Breast epithelium (tissue), 3 donors: Measurements from ENCODE around the gene FAM53A.

Source experiments
- CTCF ChIP-seq, 3 donors: fragments of 450-650 bp; IDR thresholded peaks; one replicate each; pipeline ENCODE4 v1.5.1; 2016 to 2017; ENCODE audit warnings: antibody characterized with exemption in 3 of 3, mild to moderate bottlenecking in 3 of 3, moderate library complexity in 3 of 3
- POLR2A ChIP-seq: fragments of 450-650 bp; IDR thresholded peaks from one replicate; pipeline ENCODE4 v1.6.1; 2016; ENCODE audit warnings: antibody characterized with exemption, mild to moderate bottlenecking, moderate library complexity
- POLR2AphosphoS5 ChIP-seq, 3 donors: sonication (generic); formaldehyde crosslinking; IDR thresholded peaks; one replicate each; pipeline ENCODE4 v1.6.1; 2017; ENCODE audit warnings: antibody characterized with exemption in 3 of 3

GRCh38 chr4:1653776-1654175 is 30.3 kb downstream of the FAM53A start:
- TF ChIP-seq CTCF (IDR thresholded peaks at IDR 0.05) (no peak), POLR2A (no peak), POLR2AphosphoS5 (IDR thresholded peaks at IDR 0.05) (no peak)
